Inferior parietal cortex (tissue), 1 donor: ENCODE results near the gene SLAMF1.
A peak's percentile ranks its signal among the peaks of the same experiment; 100 is the strongest.

Source experiments
- DNase-seq: peaks from one replicate; pipeline ENCODE4 v3.0.0-alpha.2; 2016; ENCODE audit errors: extremely low spot score

Gene SLAMF1

GRCh38 chr1:160625321-160625720, 21.5 kb downstream of the SLAMF1 start:
- no peak for DNase-seq

GRCh38 chr1:160624464-160624863, 22.4 kb downstream of the SLAMF1 start:
- no peak for DNase-seq

- no peak for DNase-seq
Observed at GRCh38 chr1:160623862-160624261, 23.0 kb downstream of the SLAMF1 start.

- DNase-seq: no peak
Observed at GRCh38 chr1:160623227-160623633, 23.6 kb downstream of the SLAMF1 start.

GRCh38 chr1:160622501-160623226, 24.2 kb downstream of the SLAMF1 start:
- no peak for DNase-seq

- no peak for DNase-seq
Observed at GRCh38 chr1:160621633-160622413, 25.0 kb downstream of the SLAMF1 start.

GRCh38 chr1:160620942-160621632, 25.8 kb downstream of the SLAMF1 start:
- DNase-seq: no peak

- DNase-seq: no peak
Observed at GRCh38 chr1:160619742-160620277, 27.0 kb downstream of the SLAMF1 start.

- DNase-seq: no peak
Observed at GRCh38 chr1:160618763-160619274, 28.0 kb downstream of the SLAMF1 start.

- no peak for DNase-seq
Observed at GRCh38 chr1:160618327-160618726, 28.5 kb downstream of the SLAMF1 start.

GRCh38 chr1:160615660-160616059, 31.2 kb downstream of the SLAMF1 start:
- no peak for DNase-seq

- no peak for DNase-seq
Observed at GRCh38 chr1:160614410-160614809, 32.4 kb downstream of the SLAMF1 start.

- no peak for DNase-seq
Observed at GRCh38 chr1:160612613-160613218, 34.1 kb downstream of the SLAMF1 start.

GRCh38 chr1:160610569-160611242, 36.1 kb downstream of the SLAMF1 start:
- DNase-seq: no peak

GRCh38 chr1:160608941-160609340, 37.9 kb downstream of the SLAMF1 start:
- no peak for DNase-seq

GRCh38 chr1:160608514-160608913, 38.3 kb downstream of the SLAMF1 start:
- no peak for DNase-seq

- no peak for DNase-seq
Observed at GRCh38 chr1:160608057-160608456, 38.8 kb downstream of the SLAMF1 start.

GRCh38 chr1:160607672-160608032, 39.2 kb downstream of the SLAMF1 start:
- DNase-seq: no peak

- peak; percentile 76 for DNase-seq
Observed at GRCh38 chr1:160607011-160607671, 39.7 kb downstream of the SLAMF1 start.

GRCh38 chr1:160606611-160607010, 40.2 kb downstream of the SLAMF1 start:
- DNase-seq: no peak
